HEK293 (cell line): ENCODE measurements around the gene PPP5C.

Experiments used
- CTCF ChIP-seq: fragments of 450-650 bp; formaldehyde crosslinking; IDR thresholded peaks from 2 replicates; pipeline ENCODE4 v1.5.1; 2016; ENCODE audit warnings: missing biosample characterization, missing genetic modification characterization
- ZNF138 ChIP-seq: fragments of 450-650 bp; formaldehyde crosslinking; IDR thresholded peaks from 2 replicates; pipeline ENCODE4 v1.5.1; 2016; ENCODE audit warnings: missing biosample characterization, missing genetic modification characterization, borderline replicate concordance
- ZNF426 ChIP-seq: fragments of 450-650 bp; formaldehyde crosslinking; IDR thresholded peaks from 2 replicates; pipeline ENCODE4 v1.5.1; 2017; ENCODE audit warnings: missing biosample characterization, missing genetic modification characterization, mild to moderate bottlenecking, inconsistent platforms, moderate library complexity
- ZNF792 ChIP-seq: fragments of 450-650 bp; formaldehyde crosslinking; IDR thresholded peaks from 2 replicates; pipeline ENCODE4 v1.5.1; 2016; ENCODE audit warnings: missing biosample characterization, missing genetic modification characterization
- TF ChIP-seq, protein P1 (sequence below): fragments of 450-650 bp; formaldehyde crosslinking; IDR thresholded peaks from 2 replicates; pipeline ENCODE4 v1.5.1; 2016; ENCODE audit warnings: missing biosample characterization, missing genetic modification characterization
- TF ChIP-seq, protein P2 (sequence below): fragments of 450-650 bp; formaldehyde crosslinking; IDR thresholded peaks from 2 replicates; pipeline ENCODE4 v1.5.1; 2016; ENCODE audit warnings: missing biosample characterization, missing genetic modification characterization

GRCh38 chr19:46431824-46432223 is 84.9 kb downstream of the PPP5C start:
- TF ChIP-seq, protein P1, sequence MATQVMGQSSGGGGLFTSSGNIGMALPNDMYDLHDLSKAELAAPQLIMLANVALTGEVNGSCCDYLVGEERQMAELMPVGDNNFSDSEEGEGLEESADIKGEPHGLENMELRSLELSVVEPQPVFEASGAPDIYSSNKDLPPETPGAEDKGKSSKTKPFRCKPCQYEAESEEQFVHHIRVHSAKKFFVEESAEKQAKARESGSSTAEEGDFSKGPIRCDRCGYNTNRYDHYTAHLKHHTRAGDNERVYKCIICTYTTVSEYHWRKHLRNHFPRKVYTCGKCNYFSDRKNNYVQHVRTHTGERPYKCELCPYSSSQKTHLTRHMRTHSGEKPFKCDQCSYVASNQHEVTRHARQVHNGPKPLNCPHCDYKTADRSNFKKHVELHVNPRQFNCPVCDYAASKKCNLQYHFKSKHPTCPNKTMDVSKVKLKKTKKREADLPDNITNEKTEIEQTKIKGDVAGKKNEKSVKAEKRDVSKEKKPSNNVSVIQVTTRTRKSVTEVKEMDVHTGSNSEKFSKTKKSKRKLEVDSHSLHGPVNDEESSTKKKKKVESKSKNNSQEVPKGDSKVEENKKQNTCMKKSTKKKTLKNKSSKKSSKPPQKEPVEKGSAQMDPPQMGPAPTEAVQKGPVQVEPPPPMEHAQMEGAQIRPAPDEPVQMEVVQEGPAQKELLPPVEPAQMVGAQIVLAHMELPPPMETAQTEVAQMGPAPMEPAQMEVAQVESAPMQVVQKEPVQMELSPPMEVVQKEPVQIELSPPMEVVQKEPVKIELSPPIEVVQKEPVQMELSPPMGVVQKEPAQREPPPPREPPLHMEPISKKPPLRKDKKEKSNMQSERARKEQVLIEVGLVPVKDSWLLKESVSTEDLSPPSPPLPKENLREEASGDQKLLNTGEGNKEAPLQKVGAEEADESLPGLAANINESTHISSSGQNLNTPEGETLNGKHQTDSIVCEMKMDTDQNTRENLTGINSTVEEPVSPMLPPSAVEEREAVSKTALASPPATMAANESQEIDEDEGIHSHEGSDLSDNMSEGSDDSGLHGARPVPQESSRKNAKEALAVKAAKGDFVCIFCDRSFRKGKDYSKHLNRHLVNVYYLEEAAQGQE = no peak
- TF ChIP-seq CTCF (tag by site-specific recombination) = no peak
- no peak for TF ChIP-seq ZNF792 (tag by site-specific recombination)
- TF ChIP-seq ZNF426 (tag by site-specific recombination) = no peak
- TF ChIP-seq ZNF138 (tag by site-specific recombination) = no peak
- TF ChIP-seq, protein P2, sequence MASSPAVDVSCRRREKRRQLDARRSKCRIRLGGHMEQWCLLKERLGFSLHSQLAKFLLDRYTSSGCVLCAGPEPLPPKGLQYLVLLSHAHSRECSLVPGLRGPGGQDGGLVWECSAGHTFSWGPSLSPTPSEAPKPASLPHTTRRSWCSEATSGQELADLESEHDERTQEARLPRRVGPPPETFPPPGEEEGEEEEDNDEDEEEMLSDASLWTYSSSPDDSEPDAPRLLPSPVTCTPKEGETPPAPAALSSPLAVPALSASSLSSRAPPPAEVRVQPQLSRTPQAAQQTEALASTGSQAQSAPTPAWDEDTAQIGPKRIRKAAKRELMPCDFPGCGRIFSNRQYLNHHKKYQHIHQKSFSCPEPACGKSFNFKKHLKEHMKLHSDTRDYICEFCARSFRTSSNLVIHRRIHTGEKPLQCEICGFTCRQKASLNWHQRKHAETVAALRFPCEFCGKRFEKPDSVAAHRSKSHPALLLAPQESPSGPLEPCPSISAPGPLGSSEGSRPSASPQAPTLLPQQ (tag by site-specific recombination) = no peak
